NOMO-1 treated with DMSO at 0.1 percent for 48 hours (cell line): ENCODE data around the gene FOXD1.
"Not testable (repeated sequence)": the region's sequence is repeated elsewhere in the genome, so short reads cannot be mapped to it uniquely, and the experiment has no call there.

Experiments used
- DNase-seq: peaks from one replicate; lab custom pipeline; 2025; ENCODE audit not compliant: unreplicated experiment; lab: John Stamatoyannopoulos, UW

The FOXD1 gene

GRCh38 chr5:73464016-73464745, 15.6 kb upstream of the FOXD1 start:
- no peak for DNase-seq

GRCh38 chr5:73460133-73460532, 11.6 kb upstream of the FOXD1 start:
- DNase-seq: no peak

GRCh38 chr5:73459366-73459765, 10.8 kb upstream of the FOXD1 start:
- DNase-seq: no peak

- not testable (repeated sequence) for DNase-seq
Observed at GRCh38 chr5:73456462-73456861, 7.9 kb upstream of the FOXD1 start.

GRCh38 chr5:73454379-73455036, 5.9 kb upstream of the FOXD1 start:
- no peak for DNase-seq

GRCh38 chr5:73452215-73452614, 3.6 kb upstream of the FOXD1 start:
- DNase-seq: no peak

GRCh38 chr5:73451224-73452130, 2.9 kb upstream of the FOXD1 start:
- DNase-seq: peak; percentile 12

GRCh38 chr5:73450672-73451223, 2.2 kb upstream of the FOXD1 start:
- no peak for DNase-seq

GRCh38 chr5:73450137-73450536, 1.6 kb upstream of the FOXD1 start:
- no peak for DNase-seq

- peak; percentile 39 for DNase-seq
Observed at GRCh38 chr5:73447530-73448462, 781 bp downstream of the FOXD1 start.

GRCh38 chr5:73446631-73447529, 1.7 kb downstream of the FOXD1 start:
- no peak for DNase-seq

GRCh38 chr5:73445665-73446630, 2.6 kb downstream of the FOXD1 start:
- no peak for DNase-seq

GRCh38 chr5:73444499-73445438, 3.8 kb downstream of the FOXD1 start:
- no peak for DNase-seq

- no peak for DNase-seq
Observed at GRCh38 chr5:73443829-73444498, 4.6 kb downstream of the FOXD1 start.

- DNase-seq: no peak
Observed at GRCh38 chr5:73442996-73443627, 5.5 kb downstream of the FOXD1 start.

GRCh38 chr5:73442231-73442811, 6.3 kb downstream of the FOXD1 start:
- no peak for DNase-seq
